ENCODE data around the gene BRD2. TPM values are rescaled to one million over a fixed set of nuclear protein-coding genes. Genes with fewer than 3 reads are reported as not detected.

Gene BRD2
- total RNA-seq, 3 donors from 2014 or later: 133 to 195 (median 168) TPM

- Histone ChIP-seq H3K36me3 (ENCODE audit: low read depth) (no peaks in the 10 kb centered on the region), H3K4me1 (ENCODE audit: low read depth) (peaks cover 9% of the 10 kb centered on the region), H3K9me3 (no peaks in the 10 kb centered on the region), H3K4me3 (no peak overlapping the region)
- TF ChIP-seq CTCF (IDR thresholded peaks at IDR 0.05): no peak
- ATAC-seq (no peak), DNase-seq (no peak)
- intact Hi-C loops (cut with DNase I, micrococcal nuclease): no loop called here
Observed at GRCh38 chr6:32956176-32956575, 12.2 kb upstream of the BRD2 start.

- Histone ChIP-seq H3K9me3 (no peaks in the 10 kb centered on the region), H3K4me3 (no peak overlapping the region), H3K36me3 (ENCODE audit: low read depth) (no peaks in the 10 kb centered on the region), H3K4me1 (ENCODE audit: low read depth) (no peaks in the 10 kb centered on the region)
- no peak for TF ChIP-seq CTCF (IDR thresholded peaks at IDR 0.05)
- intact Hi-C loops (cut with DNase I, micrococcal nuclease): no loop called here
- ATAC-seq: peak; percentile 74
- DNase-seq: no peak
Observed at GRCh38 chr6:32960563-32960962, 7.8 kb upstream of the BRD2 start.

- DNase-seq (no peak), ATAC-seq (no peak)
- Histone ChIP-seq H3K36me3 (ENCODE audit: low read depth) (no peaks in the 10 kb centered on the region), H3K9me3 (no peaks in the 10 kb centered on the region), H3K4me1 (ENCODE audit: low read depth) (peaks cover 14% of the 10 kb centered on the region), H3K4me3 (no peak overlapping the region)
- intact Hi-C loops (cut with DNase I, micrococcal nuclease): no loop called here
- TF ChIP-seq CTCF (IDR thresholded peaks at IDR 0.05): no peak
Observed at GRCh38 chr6:32962213-32962826, 6.1 kb upstream of the BRD2 start.

GRCh38 chr6:32963866-32964265 lies 4.5 kb upstream of the BRD2 start:
- Histone ChIP-seq H3K4me1 (ENCODE audit: low read depth) (peaks cover 16% of the 10 kb centered on the region), H3K9me3 (no peaks in the 10 kb centered on the region), H3K4me3 (no peak overlapping the region), H3K36me3 (ENCODE audit: low read depth) (no peaks in the 10 kb centered on the region)
- intact Hi-C loops (cut with DNase I, micrococcal nuclease): no loop called here
- no peak for DNase-seq
- no peak for ATAC-seq
- no peak for TF ChIP-seq CTCF (IDR thresholded peaks at IDR 0.05)

GRCh38 chr6:32964776-32965175 lies 3.6 kb upstream of the BRD2 start:
- ATAC-seq (no peak), DNase-seq (no peak)
- H3K9me3 ChIP-seq: no peaks in the 10 kb centered on the region
- no peak for TF ChIP-seq CTCF (IDR thresholded peaks at IDR 0.05)
- peaks cover 16% of the 10 kb centered on the region for H3K4me1 ChIP-seq (ENCODE audit: low read depth)
- intact Hi-C loops (cut with DNase I, micrococcal nuclease): no loop called here
- no peak overlapping the region for H3K4me3 ChIP-seq
- H3K36me3 ChIP-seq (ENCODE audit: low read depth): no peaks in the 10 kb centered on the region

All from mucosa of descending colon (tissue), 3 donors.